GM12878 (cell line): ENCODE data around the gene GPT2. TPM values are rescaled to one million over a fixed set of nuclear protein-coding genes. Genes with fewer than 3 reads are reported as not detected.

Experiments
- ATAC-seq: fragments of 200-7000 bp; cut with Tn5 transposase; 3 replicates; pipeline ENCODE4 v1.9.1; 2020; ENCODE audit warnings: mild to moderate bottlenecking, moderate library complexity
- Bru-seq: library from RNA; stranded (reverse); fragments of 400-500 nt; gene quantifications from one replicate; lab custom pipeline; 2021; lab: Mats Ljungman, UMichigan
- BruChase-seq, 2 experiments: library from RNA; stranded (reverse); fragments of 400-500 nt; gene quantifications; one replicate each; lab custom pipeline; 2021; lab: Mats Ljungman, UMichigan
- BruUV-seq: library from RNA; stranded (reverse); fragments of 400-500 nt; replicated peaks from 2 replicates; lab custom pipeline; 2021; lab: Mats Ljungman, UMichigan
- CTCF ChIA-PET: fragments of 300-600 bp; sonication (Branson Sonifier 250); formaldehyde crosslinking; extraction: SDS; loops from one replicate; lab custom pipeline; 2021; ENCODE audit warnings: inconsistent platforms; lab: Yijun Ruan, JAX
- POLR2A ChIA-PET: fragments of 350-600 bp; formaldehyde crosslinking; extraction: SDS; loops from one replicate; lab custom pipeline; 2021; ENCODE audit warnings: inconsistent platforms; lab: Charles Lee
- RAD21 ChIA-PET: fragments of 300-600 bp; sonication (Branson Sonifier 250); formaldehyde crosslinking; loops from one replicate; lab custom pipeline; 2023; ENCODE audit warnings: antibody characterized with exemption; ENCODE audit not compliant: unreplicated experiment; lab: Charles Lee
- SMC1A ChIA-PET: fragments of 300-600 bp; sonication (Branson Sonifier 250); formaldehyde crosslinking; loops from one replicate; lab custom pipeline; 2023; ENCODE audit not compliant: unreplicated experiment, uncharacterized antibody; lab: Charles Lee
- DNase-seq: peaks from one replicate; pipeline ENCODE4 v3.0.0-alpha.2; 2011; ENCODE audit warnings: low read depth, low spot score
- FAIRE-seq: peaks from 3 replicates; lab custom pipeline; 2011; peaks lifted over from hg19 to GRCh38; lab: Jason Lieb, UNC
- H2AFZ ChIP-seq: 2 replicates; pipeline ENCODE4 v1.6.0; 2011; ENCODE audit warnings: low read depth, low read length, control low read depth; ENCODE audit not compliant: control insufficient read depth
- H3K27ac ChIP-seq: 2 replicates; pipeline ENCODE4 v1.5.1; 2011; ENCODE audit warnings: control low read depth; ENCODE audit not compliant: control insufficient read depth, insufficient read depth
- H3K27me3 ChIP-seq, 2 experiments: replicated peaks in 1 of 2; 2 replicates each; pipeline versions ENCODE4 v1.6.0 to v1.6.1; 2011; ENCODE audit warnings: low read length in 1 of 2; ENCODE audit not compliant: control insufficient read depth in 2 of 2, insufficient read depth in 2 of 2
- H3K36me3 ChIP-seq, 2 experiments: 2 replicates each; pipeline ENCODE4 v1.5.1; 2011; ENCODE audit warnings: low read length in 1 of 2; ENCODE audit not compliant: control insufficient read depth in 2 of 2, insufficient read depth in 2 of 2
- H3K4me1 ChIP-seq: 2 replicates; pipeline ENCODE4 v1.6.1; 2011; ENCODE audit warnings: mild to moderate bottlenecking, low read length, moderate library complexity, mixed read lengths; ENCODE audit not compliant: control insufficient read depth, insufficient read depth
- H3K4me2 ChIP-seq: 2 replicates; pipeline ENCODE4 v1.6.0; 2011; ENCODE audit warnings: control low read depth; ENCODE audit not compliant: control insufficient read depth, insufficient read depth
- H3K4me3 ChIP-seq: fragments of 200-600 bp; sonication (generic); 2 replicates; pipeline ENCODE4 v1.5.1; 2016
- H3K79me2 ChIP-seq: 2 replicates; pipeline ENCODE4 v1.6.0; 2011; ENCODE audit warnings: low read length; ENCODE audit not compliant: control insufficient read depth, insufficient read depth
- H3K9ac ChIP-seq: 2 replicates; pipeline ENCODE4 v1.8.0; 2011; ENCODE audit warnings: low read length, control low read depth, mixed read lengths; ENCODE audit not compliant: control insufficient read depth, insufficient read depth
- H3K9me3 ChIP-seq: replicated peaks from 3 replicates; pipeline ENCODE4 v1.5.1; 2011; ENCODE audit warnings: mild to moderate bottlenecking, low read length; ENCODE audit not compliant: control insufficient read depth, insufficient read depth
- H4K20me1 ChIP-seq: 2 replicates; pipeline ENCODE4 v1.6.0; 2011; ENCODE audit not compliant: control insufficient read depth, insufficient read depth
- CBX3 ChIP-seq: fragments of 200-600 bp; sonication (generic); IDR thresholded peaks from 2 replicates; pipeline ENCODE4 v1.6.1; 2016; ENCODE audit warnings: low read depth, borderline replicate concordance
- ESRRA ChIP-seq: IDR thresholded peaks from 2 replicates; pipeline ENCODE4 v1.6.1; 2012; ENCODE audit warnings: mild to moderate bottlenecking, low read length, improper control_type of control experiment
- HCFC1 ChIP-seq: fragments of 150-350 bp; IDR thresholded peaks from 2 replicates; pipeline ENCODE4 v1.6.1; 2014; ENCODE audit warnings: low read length
- HDAC6 ChIP-seq: fragments of 200-600 bp; sonication (generic); IDR thresholded peaks from one replicate; pipeline ENCODE4 v1.8.0; 2017; ENCODE audit warnings: antibody characterized with exemption; ENCODE audit not compliant: unreplicated experiment
- KAT2A ChIP-seq: conservative IDR thresholded peaks from 2 replicates; pipeline ENCODE4 v1.6.1; 2011; ENCODE audit warnings: low read depth, low read length; ENCODE audit not compliant: control insufficient read depth
- KDM1A ChIP-seq: fragments of 200-600 bp; sonication (generic); IDR thresholded peaks from 2 replicates; pipeline ENCODE4 v1.6.1; 2016; ENCODE audit warnings: borderline replicate concordance
- RELA ChIP-seq: fragments of 450-650 bp; IDR thresholded peaks from 2 replicates; pipeline ENCODE4 v1.8.0; 2014; ENCODE audit warnings: borderline replicate concordance; ENCODE audit not compliant: partially characterized antibody
- SREBF2 ChIP-seq: IDR thresholded peaks from 2 replicates; pipeline ENCODE4 v1.6.1; 2012; ENCODE audit warnings: mild to moderate bottlenecking, low read length
- SRF ChIP-seq, 2 experiments: IDR thresholded peaks; 2 replicates each; pipeline ENCODE4 v1.6.1; 2011; ENCODE audit warnings: low read depth in 2 of 2, low read length in 2 of 2, mild to moderate bottlenecking in 1 of 2, moderate library complexity in 1 of 2
- ZNF207 ChIP-seq: fragments of 450-650 bp; IDR thresholded peaks from 2 replicates; pipeline ENCODE4 v1.6.1; 2014; ENCODE audit warnings: antibody characterized with exemption, mild to moderate bottlenecking, borderline replicate concordance
- ZNF24 ChIP-seq: fragments of 450-650 bp; IDR thresholded peaks from 2 replicates; pipeline ENCODE4 v1.6.1; 2017; ENCODE audit warnings: antibody characterized with exemption, mild to moderate bottlenecking
- ZNF384 ChIP-seq: IDR thresholded peaks from 2 replicates; pipeline ENCODE4 v1.6.1; 2012; ENCODE audit warnings: low read depth, mild to moderate bottlenecking, low read length, improper control_type of control experiment, borderline replicate concordance
- WGBS: methylation state at CpG from one replicate; pipeline ENCODE4 v1.1.6; 2016; ENCODE audit warnings: low lambda C conversion rate; ENCODE audit not compliant: insufficient replicate concordance, insufficient coverage; ENCODE audit errors: missing lambda C conversion rate; 5-methylcytosine and 5-hydroxymethylcytosine counted together
- in situ Hi-C: fragments of 300-500 bp; cut with MboI; formaldehyde crosslinking; loops from 9 replicates; pipeline ENCODE4 v1.14.3; 2018; ENCODE audit warnings: mixed read lengths
- intact Hi-C: fragments of 100-400 bp; cut with micrococcal nuclease; formaldehyde crosslinking; loops from one replicate; pipeline ENCODE4 v1.14.2; 2022; ENCODE audit not compliant: unreplicated experiment
- long read RNA-seq, 2 experiments: library from polyadenylated mRNA; unstranded; transcript quantifications; one replicate each; pipeline ENCODE4 v2.0.0, GENCODE V29; 2019 to 2020
- polyA minus RNA-seq, 3 experiments: library from RNA; depleted of rRNA, polyadenylated mRNA; stranded (reverse); fragments of >200 nt; gene quantifications; 2 replicates each; pipeline ENCODE4 v1.2.3, GENCODE V29; 2011
- polyA plus RNA-seq, 11 experiments: library from polyadenylated mRNA; depleted of rRNA in 4 of 11; unstranded in 6 of 11; stranded (reverse) in 5 of 11; fragments of >200 nt; fragmentation: Nextera tagmentation in 4 of 11; fragmentation: Illumina TruSeq in 1 of 11; extraction: Ambion mirVana in 4 of 11; extraction: Trizol in 1 of 11; gene quantifications; 1 replicate in 1 of 11; 2 replicates in 10 of 11; pipeline versions ENCODE4 v1.2.1 to v1.2.3, GENCODE V29; 2011 to 2016; ENCODE audit warnings: inconsistent platforms in 2 of 11, missing spikeins in 2 of 11, low read depth in 1 of 11
- total RNA-seq, 4 experiments: library from RNA; depleted of rRNA in 3 of 4; stranded (reverse); fragments of >200 nt in 3 of 4; fragmentation: Illumina TruSeq in 1 of 4; extraction: Trizol in 1 of 4; gene quantifications; 2 replicates each; pipeline versions ENCODE4 v1.2.1 to v1.2.3, GENCODE V29; 2013 to 2021
- TF ChIP-seq, protein P1 (sequence below): fragments of 450-650 bp; IDR thresholded peaks from 2 replicates; pipeline ENCODE4 v1.6.1; 2016; ENCODE audit warnings: mild to moderate bottlenecking
- TF ChIP-seq, protein P2 (sequence below): IDR thresholded peaks from 2 replicates; pipeline ENCODE4 v1.6.1; 2011; ENCODE audit warnings: low read depth, low read length, improper control_type of control experiment, borderline replicate concordance

Gene GPT2, protein sequence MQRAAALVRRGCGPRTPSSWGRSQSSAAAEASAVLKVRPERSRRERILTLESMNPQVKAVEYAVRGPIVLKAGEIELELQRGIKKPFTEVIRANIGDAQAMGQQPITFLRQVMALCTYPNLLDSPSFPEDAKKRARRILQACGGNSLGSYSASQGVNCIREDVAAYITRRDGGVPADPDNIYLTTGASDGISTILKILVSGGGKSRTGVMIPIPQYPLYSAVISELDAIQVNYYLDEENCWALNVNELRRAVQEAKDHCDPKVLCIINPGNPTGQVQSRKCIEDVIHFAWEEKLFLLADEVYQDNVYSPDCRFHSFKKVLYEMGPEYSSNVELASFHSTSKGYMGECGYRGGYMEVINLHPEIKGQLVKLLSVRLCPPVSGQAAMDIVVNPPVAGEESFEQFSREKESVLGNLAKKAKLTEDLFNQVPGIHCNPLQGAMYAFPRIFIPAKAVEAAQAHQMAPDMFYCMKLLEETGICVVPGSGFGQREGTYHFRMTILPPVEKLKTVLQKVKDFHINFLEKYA
- total RNA-seq (2013; cell fraction: nucleolus; rRNA removed), result 2.2 and 2.8 TPM in 2 replicates
- 3.8 and 3.9 TPM in 2 replicates for total RNA-seq (2014; rRNA removed)
- 2.2 and 2.8 TPM in 2 replicates for total RNA-seq (2014; rRNA removed; fragmentation: Illumina TruSeq; extraction: Trizol)
- total RNA-seq (2021), result 5.9 and 8.5 TPM in 2 replicates
- 2.5 TPM for polyA plus RNA-seq (2011; ENCODE audit: low read depth)
- 5.7 and 9.2 TPM in 2 replicates for polyA plus RNA-seq (2011; rRNA removed)
- polyA plus RNA-seq (2011; cell fraction: cytosol; rRNA removed), result 12.2 and 15.1 TPM in 2 replicates
- 11.3 and 11.9 TPM in 2 replicates for polyA plus RNA-seq (2011; cell fraction: nucleus; rRNA removed)
- polyA plus RNA-seq (2012), result 4.4 and 5.0 TPM in 2 replicates
- 1.4 and 4.0 TPM in 2 replicates for polyA plus RNA-seq (2014; fragmentation: Illumina TruSeq; extraction: Trizol)
- under 1 TPM; 0.45 to 0.80 TPM for polyA plus RNA-seq (2014; fragmentation: Nextera tagmentation; extraction: Ambion mirVana)
- 4.5 and 4.7 TPM in 2 replicates for polyA plus RNA-seq (2014; rRNA removed)
- polyA plus RNA-seq (2016; fragmentation: Nextera tagmentation; extraction: Ambion mirVana), result 1 to 10 TPM; 9.0 to 9.9 TPM
- 9.6 and 18.9 TPM in 2 replicates for polyA minus RNA-seq (2011; rRNA and poly(A)+ RNA removed)
- 4.7 and 5.8 TPM in 2 replicates for polyA minus RNA-seq (2011; cell fraction: cytosol; rRNA and poly(A)+ RNA removed)
- polyA minus RNA-seq (2011; cell fraction: nucleus; rRNA and poly(A)+ RNA removed), result 2.3 and 4.9 TPM in 2 replicates
- percentile 47 among the genes with signal in this experiment for Bru-seq, nascent RNA
- BruChase-seq, experiment 1, labeled RNA remaining after a 6-hour chase, result percentile 46 among the genes with signal in this experiment
- BruChase-seq, experiment 2, labeled RNA remaining after a 2-hour chase, result percentile 49 among the genes with signal in this experiment
- long read RNA-seq, experiment 1, transcript GPT2-201 (12 exons, 3,984 nt), result major isoform, 6 of 11 reads
- long read RNA-seq, experiment 1, partial matches to known transcripts, result 0 of 11 reads
- long read RNA-seq, experiment 1, other reads (novel, unspliced or antisense), result 5 of 11 reads
- long read RNA-seq, experiment 2, partial matches to known transcripts, result 1 of 3 reads
- long read RNA-seq, experiment 2, other reads (novel, unspliced or antisense), result 2 of 3 reads

DNA sequence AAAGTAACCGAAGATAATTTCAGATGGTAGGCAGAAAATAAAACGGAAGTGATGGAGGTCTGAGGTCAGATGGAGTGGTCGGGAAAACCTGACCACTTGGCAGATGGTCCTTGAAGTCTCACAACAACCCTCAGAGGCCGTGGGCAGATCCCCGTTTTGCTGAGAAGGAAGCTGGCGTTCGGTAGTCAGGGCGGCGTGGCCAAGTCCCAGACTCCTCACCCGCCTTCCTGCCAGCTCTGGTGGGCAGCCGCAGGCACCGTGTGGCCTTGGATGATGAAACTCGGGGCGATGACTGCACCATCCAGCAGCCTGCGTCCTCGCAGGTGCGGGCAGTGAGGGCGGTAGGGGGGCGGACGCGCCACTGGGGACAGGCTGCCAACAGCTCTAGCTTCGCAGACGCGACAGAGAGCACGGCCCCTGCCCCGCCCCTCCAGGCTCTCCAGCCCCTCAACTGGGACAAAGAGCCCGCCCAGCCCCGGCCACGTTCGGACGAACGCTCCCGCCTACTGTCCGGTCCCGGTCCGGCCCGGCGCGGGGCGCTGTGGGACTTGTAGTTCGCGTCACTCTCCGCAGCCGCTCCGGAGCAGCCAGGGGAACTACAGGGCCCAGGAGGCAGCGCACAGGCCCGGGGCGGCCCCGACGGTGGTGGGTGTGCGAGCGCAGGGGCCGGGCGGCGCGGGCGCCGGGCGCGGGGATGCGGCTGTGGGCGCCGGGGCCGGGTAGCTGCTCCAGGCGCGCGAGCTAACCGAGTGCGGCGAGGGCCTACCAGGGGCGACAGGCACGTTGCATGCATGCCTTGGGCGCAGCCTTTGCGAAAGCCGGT is at the start of gene GPT2:
GPT2 (plus strand) TSS at position 673 of the 823 bp plus-strand sequence. CDS start 354 bp downstream, outside the sequence.
- H3K27me3 ChIP-seq, result 0 out of 4 replicates have a peak, but pooled peaks cover 0 to 2% of the 10 kb centered on the region in 2 experiments
- peak within 1 kb of the TSS; percentile 57; the same call in 1 of the 2 replicates for H3K9ac ChIP-seq
- H3K9me3 ChIP-seq, result no peaks in the 10 kb centered on the region
- H3K4me3 ChIP-seq, result peak within 1 kb of the TSS; percentile 93
- DNase-seq (peak; percentile 69), FAIRE-seq (peak; percentile 41), ATAC-seq (peak; percentile 99)
- peak within 1 kb of the TSS; percentile 93 for H2AFZ ChIP-seq
- SMC1A ChIA-PET, result interaction anchor here (1.0 to 1.3 kb wide), 4 partner anchors 13 to 32 kb away, joined by 3 to 4 read pairs (median 3); no protein-coding TSS in a partner anchor
- H3K4me2 ChIP-seq, result peak within 1 kb of the TSS; percentile 99
- no peaks in the 10 kb centered on the region for H3K36me3 ChIP-seq
- peaks cover 7% of the 10 kb centered on the region; the same call in 1 of the 2 replicates for H3K4me1 ChIP-seq
- CTCF ChIA-PET, result interaction anchor here (0.7 to 3.7 kb wide), 4 partner anchors 26 to 210 kb away, joined by 3 to 15 read pairs (median 4); no protein-coding TSS in a partner anchor
- no peaks in the 10 kb centered on the region for H4K20me1 ChIP-seq
- intact Hi-C loops, result loop anchor here (2.0 kb wide), 1 partner anchor 19 kb away; no protein-coding TSS in a partner anchor
- BruUV-seq, result no TSS peak
- peak within 1 kb of the TSS; percentile 8; the same call in 1 of the 2 replicates for H3K27ac ChIP-seq
- RAD21 ChIA-PET, result interaction anchor here (0.7 to 0.9 kb wide), 3 partner anchors 30 to 94 kb away, joined by 3 to 4 read pairs (median 4); no protein-coding TSS in a partner anchor
- WGBS, result under 1% methylated on average over 65 of the region's 75 CpGs
- no peaks in the 10 kb centered on the region for H3K79me2 ChIP-seq
- in situ Hi-C loops, result no loop called here
- POLR2A ChIA-PET, result no interaction called here
- TF ChIP-seq ZNF384 (no peak), ZNF24 (no peak), SREBF2 (no peak), RELA (peak; percentile 42), HCFC1 (peak; percentile 95), KAT2A (no peak), CBX3 (no peak), SRF (IDR thresholded peaks at IDR 0.05; ENCODE audit: low read depth in 2 of 2, low read length in 2 of 2) (no peak), ESRRA (no peak), HDAC6 (peak; percentile 13), ZNF207 (no peak), KDM1A (no peak)
- TF ChIP-seq, protein P1, sequence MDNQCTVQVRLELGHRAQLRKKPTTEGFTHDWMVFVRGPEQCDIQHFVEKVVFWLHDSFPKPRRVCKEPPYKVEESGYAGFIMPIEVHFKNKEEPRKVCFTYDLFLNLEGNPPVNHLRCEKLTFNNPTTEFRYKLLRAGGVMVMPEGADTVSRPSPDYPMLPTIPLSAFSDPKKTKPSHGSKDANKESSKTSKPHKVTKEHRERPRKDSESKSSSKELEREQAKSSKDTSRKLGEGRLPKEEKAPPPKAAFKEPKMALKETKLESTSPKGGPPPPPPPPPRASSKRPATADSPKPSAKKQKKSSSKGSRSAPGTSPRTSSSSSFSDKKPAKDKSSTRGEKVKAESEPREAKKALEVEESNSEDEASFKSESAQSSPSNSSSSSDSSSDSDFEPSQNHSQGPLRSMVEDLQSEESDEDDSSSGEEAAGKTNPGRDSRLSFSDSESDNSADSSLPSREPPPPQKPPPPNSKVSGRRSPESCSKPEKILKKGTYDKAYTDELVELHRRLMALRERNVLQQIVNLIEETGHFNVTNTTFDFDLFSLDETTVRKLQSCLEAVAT, result no peak
- TF ChIP-seq, protein P2, sequence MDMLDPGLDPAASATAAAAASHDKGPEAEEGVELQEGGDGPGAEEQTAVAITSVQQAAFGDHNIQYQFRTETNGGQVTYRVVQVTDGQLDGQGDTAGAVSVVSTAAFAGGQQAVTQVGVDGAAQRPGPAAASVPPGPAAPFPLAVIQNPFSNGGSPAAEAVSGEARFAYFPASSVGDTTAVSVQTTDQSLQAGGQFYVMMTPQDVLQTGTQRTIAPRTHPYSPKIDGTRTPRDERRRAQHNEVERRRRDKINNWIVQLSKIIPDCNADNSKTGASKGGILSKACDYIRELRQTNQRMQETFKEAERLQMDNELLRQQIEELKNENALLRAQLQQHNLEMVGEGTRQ, result no peak
